GM13977 (cell line): Measurements from ENCODE around the gene CACNA1C.

Experiments used
- DNase-seq: peaks from one replicate; pipeline ENCODE4 v3.0.0; 2012; ENCODE audit warnings: low spot score
- in situ Hi-C: fragments of 300-500 bp; cut with MboI; formaldehyde crosslinking; loops from one replicate; pipeline ENCODE4 v1.12.0; 2022; ENCODE audit warnings: low sequenced_read_pairs, low pct_unique_long_range_greater_than_20kb, mixed read lengths, inconsistent platforms; ENCODE audit not compliant: unreplicated experiment
- TF ChIP-seq, protein P1 (sequence below): IDR thresholded peaks from 2 replicates; pipeline ENCODE4 v1.5.1; 2012; ENCODE audit warnings: mild to moderate bottlenecking, control low read depth; ENCODE audit not compliant: insufficient read depth; ENCODE audit errors: extremely low read depth, missing control alignments

CACNA1C gene

DNA sequence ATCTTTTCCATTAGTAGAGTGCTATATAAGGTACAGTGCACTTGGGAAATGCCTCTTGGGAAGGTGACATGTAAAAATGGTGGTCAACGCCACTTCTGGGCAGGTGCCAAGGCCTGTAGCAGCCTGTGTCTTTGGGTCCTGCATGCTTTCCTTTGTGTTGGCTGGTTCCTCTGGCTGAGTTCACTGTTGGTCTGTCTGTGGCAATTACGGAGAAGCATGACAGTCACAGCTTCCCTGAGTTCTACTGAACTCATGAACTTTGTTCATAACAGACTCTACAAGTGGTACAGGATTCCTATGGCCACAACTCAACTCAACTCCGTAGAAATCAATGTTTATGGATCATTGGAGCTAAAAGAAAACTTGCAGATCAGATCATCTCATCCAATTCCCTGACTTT lies 98.0 kb downstream of the CACNA1C start:
- TF ChIP-seq, protein P1, sequence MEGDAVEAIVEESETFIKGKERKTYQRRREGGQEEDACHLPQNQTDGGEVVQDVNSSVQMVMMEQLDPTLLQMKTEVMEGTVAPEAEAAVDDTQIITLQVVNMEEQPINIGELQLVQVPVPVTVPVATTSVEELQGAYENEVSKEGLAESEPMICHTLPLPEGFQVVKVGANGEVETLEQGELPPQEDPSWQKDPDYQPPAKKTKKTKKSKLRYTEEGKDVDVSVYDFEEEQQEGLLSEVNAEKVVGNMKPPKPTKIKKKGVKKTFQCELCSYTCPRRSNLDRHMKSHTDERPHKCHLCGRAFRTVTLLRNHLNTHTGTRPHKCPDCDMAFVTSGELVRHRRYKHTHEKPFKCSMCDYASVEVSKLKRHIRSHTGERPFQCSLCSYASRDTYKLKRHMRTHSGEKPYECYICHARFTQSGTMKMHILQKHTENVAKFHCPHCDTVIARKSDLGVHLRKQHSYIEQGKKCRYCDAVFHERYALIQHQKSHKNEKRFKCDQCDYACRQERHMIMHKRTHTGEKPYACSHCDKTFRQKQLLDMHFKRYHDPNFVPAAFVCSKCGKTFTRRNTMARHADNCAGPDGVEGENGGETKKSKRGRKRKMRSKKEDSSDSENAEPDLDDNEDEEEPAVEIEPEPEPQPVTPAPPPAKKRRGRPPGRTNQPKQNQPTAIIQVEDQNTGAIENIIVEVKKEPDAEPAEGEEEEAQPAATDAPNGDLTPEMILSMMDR = no peak
- in situ Hi-C loops = no loop called here
- no peak for DNase-seq

DNA sequence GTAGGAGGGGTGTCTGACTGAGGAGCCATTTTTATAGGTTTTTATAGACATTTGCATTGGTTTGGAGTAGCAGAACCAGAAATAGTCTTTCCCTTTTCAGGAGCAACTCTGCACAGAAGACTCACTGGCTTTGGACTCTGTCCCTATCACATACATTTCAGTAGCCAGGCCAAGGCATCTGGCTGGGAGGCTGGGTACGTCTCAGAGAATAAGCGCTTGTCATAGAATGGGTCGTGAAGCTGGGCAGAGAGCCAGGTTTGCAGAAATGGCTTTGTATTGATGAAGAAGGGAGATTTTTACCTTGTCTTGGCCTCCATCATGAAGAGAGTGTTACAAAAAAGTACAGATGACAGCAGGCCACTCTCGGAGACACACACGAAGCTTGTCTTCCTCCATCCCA lies 98.6 kb downstream of the CACNA1C start:
- TF ChIP-seq, protein P1 = no peak
- no peak for DNase-seq
- in situ Hi-C loops = no loop called here

DNA sequence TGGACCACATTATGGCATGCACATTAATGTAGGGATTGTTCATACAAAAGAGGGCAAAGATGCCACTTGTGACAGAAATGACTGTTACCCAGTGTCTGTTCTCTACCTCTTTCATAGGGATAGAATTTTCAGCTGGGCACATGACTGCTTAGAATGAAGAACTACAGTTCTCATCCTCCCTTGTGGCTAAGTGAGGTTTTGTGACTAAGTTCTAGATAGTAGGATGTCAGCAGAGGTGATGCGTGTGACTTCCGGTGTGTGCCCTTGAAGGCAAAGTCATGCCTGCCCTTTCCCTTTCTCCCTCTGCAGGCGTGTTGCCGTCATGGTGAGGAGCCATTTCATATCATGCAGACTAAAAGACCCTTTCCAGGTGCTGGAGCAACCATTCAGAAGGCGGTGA lies 99.3 kb downstream of the CACNA1C start:
- no peak for DNase-seq
- in situ Hi-C loops = no loop called here
- TF ChIP-seq, protein P1 = no peak

DNA sequence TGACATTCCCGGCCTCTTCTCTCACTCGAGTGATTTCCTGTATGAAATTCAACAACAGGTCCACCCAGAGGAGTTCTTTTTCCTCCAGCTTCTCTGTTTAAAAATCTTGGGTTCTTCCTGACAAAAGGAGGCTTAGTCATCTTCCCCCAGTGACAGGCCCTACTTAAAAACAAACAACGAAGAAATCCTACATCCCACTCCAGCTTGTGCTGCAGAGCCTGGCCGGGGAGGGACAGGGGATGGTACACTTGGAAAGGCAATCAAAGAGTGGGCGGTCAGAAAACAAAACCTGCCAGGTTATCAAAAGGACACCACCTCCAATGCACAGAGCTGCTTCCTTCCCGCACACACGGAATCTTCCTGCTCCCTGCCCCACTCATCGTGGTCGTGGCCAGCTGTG lies 101.3 kb downstream of the CACNA1C start:
- in situ Hi-C loops = no loop called here
- DNase-seq = no peak
- TF ChIP-seq, protein P1 = no peak

DNA sequence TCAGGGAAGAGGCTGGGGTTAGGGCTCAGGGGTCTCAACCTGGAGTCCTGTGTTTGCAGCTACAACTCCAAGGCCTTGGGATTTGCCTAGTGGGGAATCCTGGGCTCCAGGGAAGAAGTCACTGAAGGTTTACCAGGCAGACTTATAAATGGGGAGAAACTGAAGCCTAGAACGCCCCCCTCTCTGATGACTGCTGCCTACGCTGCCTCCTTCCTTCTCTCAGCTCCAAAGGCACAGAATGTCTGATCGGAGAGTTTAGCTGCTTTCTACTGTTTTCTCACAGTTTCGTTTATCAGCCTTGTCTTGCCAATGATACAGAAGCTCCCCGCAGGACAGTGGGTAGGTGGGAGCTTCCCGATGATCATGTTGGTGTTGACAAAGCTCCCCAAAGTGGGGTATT lies 101.7 kb downstream of the CACNA1C start:
- in situ Hi-C loops = no loop called here
- DNase-seq = no peak
- TF ChIP-seq, protein P1 = no peak

DNA sequence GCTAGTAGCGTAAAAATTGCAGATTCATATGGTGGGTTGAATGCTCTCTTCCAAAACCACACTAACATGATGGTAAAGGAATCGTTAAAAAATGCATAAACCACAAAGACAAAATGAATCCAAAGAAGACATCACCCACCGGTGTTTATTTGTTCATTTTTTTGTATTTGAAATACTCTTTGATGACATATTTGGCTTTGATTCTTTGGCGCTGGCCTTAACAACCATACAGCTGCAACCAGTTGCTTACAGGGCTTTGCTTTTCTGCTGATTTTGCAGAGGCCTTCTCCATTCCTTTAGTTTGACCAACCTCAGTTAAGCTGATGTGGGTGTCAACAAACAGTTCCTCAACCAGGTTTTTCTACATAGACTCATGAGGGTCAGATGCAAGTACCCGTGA lies 103.5 kb downstream of the CACNA1C start:
- TF ChIP-seq, protein P1 = no peak
- no peak for DNase-seq
- in situ Hi-C loops = no loop called here

DNA sequence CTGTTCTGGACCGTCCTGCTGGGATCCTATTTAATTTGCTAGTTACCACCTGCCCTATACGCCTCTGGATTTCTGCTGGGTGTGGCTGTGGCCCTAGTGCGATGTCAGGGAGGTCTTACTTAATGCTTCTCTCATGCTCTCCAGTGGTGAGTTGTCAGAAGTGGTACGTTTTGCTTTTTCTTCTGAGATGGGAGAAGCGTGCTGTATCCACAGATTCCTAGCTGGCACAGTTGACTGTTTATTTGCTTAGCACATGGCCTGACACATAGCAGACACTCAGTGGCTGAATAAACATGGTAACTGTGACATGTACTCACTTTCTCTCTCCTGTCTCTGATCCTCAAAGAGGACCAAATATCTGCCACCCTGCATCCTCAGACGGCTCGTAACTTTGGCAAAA lies 107.3 kb downstream of the CACNA1C start:
- no peak for DNase-seq
- in situ Hi-C loops = no loop called here
- TF ChIP-seq, protein P1 = no peak
